Stimulated activated CD8-positive, alpha-beta memory T cell treated with anti-CD3 and anti-CD28 coated beads, Interleukin-2, amount 100 ng/mL, for 1 hour (primary cell): ENCODE data around the gene SNN.

Experiments
- DNase-seq, 2 donors: peaks; one replicate each; pipeline ENCODE4 v3.0.0-alpha.2; 2020; ENCODE audit warnings: low read depth in 2 of 2

Gene SNN

DNA sequence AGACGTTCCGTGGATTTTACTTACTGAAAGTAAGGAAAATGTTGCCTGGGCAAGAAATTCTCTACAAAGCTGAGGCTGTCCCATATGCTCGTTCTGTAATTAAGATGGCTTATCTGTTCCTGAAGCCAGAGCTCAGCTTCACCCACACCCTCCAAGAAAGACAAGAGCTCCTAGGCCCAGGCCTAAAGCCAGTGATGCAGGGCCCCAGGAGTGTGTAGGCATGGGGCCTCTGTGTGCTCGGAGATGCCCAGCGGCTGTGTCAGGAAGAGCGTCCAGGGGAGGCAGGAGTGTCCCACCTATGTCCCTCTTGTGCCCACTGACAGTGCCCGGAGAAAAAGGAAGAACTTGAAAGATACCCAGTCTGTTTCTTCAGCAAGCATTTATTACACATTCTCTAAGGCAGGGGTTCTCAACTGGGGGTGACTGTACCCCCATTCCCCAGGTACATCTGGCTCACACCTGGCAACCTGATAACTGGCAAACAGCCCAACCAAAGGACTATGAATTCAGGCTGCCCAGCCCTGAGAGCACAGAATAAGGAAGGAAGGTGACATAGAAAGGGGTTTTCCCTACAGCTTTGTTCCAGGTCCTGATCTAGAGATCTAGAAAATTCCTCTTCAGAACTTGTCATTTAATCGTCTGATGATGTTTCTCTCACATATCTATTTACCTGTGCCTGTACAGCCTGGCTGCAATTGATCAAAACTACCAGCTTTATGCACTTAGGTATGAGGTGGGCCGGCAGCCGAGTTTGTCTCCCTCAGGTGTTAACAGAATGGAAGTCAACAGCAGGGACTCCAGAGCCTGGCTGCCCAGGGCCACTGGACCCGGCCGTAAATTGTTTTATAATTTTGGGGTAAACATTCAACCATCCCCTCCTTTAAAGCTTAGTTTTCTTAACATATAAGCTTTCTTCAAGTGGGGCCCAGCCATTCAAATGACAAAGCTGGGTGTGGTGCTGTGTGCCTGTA, 12.0 kb downstream of the SNN start:
- DNase-seq, result no peak

DNA sequence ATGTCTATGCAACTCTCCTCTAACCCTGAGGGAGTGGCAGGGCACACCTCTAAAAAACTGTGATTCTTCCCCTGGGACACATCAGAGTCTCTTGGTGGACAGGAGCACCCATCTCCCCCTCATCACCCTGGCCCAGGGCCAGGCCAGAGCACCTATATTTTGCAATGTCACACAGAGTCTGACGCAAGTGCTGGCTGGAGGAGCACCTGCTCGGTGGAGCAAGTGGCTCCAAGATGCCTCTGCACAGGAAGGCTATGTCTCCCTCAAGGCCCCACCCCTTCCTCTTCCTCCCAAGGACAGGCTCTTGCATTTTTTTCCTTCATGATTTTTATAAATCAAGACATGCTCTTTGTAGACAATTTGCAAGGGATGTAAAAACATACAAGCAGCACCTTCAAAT, 13.3 kb downstream of the SNN start:
- DNase-seq, result no peak

DNA sequence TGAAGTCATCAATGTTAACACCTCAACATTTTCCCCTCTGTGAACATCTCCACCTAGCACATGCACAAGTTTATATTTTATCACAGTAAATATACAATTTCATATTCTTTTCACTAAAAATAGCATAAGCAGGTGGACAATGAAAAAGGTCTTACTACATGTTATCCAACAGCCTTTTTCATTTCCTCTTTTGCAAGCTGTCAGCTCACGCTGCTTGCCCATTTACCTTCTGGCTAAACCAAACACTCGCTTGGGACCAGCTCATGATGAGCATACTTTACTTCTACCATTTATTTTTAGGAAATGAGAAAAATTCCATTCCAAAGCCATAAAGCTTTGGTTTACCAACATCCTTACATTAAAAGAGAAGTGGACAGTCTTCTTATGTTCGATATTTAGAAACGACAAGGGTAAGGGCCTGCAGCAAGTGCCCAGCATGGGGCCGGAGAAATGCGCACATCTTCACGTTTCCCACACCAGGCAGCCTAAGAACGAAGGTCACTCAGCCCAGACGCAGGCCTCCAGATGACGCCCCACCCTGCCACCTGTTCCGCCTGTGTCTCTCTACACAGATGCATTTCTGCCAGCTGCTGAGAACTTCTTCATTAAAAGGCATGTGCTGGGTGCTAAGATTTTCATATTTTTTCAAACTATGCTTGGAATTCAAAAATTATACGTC, 13.9 kb downstream of the SNN start:
- DNase-seq, result no peak

DNA sequence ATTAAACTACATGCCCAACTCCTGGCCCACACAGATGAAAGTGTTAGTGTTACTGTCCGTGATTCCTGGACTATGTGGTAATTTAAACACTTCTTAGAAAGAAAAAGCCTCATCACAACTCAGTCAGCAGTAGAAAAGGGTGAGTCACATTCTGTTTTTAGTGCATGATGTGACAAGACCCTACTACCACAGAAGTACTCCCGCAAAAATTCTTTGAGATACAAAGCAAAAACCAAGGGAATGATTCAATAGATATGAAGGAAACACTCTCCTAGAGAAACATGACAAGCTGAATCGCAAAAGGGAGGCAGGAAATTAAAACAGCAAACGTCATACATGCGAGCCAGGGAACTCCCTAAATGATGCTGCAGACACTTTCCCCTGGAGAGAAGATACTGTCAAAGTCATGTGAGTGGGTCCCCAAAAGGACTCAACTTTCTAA, 14.4 kb downstream of the SNN start:
- no peak for DNase-seq

DNA sequence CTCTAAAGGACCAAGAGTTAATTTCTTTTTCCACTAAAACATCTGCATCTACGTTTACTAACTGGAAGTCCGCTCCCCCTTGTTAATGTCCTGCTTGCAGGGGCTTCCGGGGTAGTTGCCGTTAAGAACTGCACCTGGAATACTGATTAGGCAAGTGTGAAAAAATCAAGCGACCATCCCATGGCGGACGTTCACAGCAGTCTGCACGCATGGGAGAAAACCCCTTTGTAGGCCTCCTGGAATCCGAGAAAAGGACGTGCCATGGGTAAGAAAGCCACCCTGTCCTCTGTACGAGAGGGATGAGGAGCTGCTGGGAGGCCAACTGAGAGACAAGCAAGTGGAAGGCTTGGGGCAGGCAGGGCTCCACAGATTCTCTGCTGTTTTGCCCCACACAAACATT, 14.9 kb downstream of the SNN start:
- DNase-seq, result no peak

DNA sequence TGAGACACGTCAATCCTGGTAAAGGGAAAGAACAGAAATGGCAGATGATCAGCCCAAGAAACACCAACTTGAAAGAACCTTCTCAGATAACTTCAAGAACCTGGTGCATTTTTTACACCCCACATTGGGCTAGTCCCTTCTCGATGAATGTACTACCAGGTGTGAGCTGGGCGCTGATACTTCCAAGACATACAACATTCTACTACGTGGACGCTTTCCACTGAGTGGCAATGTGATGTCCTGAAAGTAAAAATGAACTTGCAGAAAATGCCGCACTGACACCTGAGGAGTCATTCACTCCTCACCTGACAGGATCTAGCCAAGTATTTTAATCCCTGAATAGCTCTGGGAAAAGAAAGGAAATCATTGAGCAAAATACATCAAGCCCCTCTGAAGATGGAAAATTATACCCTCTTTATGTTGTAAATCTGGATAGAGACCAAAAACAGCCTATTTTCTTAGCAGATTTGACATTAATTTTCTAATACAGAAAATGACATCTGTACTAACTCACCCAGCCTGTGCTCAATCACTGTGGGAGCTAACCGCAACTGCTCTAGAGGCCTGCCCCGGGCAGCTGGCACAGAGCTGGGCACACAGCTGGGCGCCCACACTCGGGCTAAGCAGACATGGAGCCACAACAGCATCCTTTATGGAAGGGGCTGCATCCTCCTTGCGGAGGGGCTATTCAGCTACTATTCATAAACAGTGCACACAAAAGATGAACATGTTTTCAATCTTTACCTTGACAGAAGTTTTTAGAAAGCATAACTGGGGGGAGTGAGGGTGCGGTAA, 16.2 kb downstream of the SNN start:
- no peak for DNase-seq

DNA sequence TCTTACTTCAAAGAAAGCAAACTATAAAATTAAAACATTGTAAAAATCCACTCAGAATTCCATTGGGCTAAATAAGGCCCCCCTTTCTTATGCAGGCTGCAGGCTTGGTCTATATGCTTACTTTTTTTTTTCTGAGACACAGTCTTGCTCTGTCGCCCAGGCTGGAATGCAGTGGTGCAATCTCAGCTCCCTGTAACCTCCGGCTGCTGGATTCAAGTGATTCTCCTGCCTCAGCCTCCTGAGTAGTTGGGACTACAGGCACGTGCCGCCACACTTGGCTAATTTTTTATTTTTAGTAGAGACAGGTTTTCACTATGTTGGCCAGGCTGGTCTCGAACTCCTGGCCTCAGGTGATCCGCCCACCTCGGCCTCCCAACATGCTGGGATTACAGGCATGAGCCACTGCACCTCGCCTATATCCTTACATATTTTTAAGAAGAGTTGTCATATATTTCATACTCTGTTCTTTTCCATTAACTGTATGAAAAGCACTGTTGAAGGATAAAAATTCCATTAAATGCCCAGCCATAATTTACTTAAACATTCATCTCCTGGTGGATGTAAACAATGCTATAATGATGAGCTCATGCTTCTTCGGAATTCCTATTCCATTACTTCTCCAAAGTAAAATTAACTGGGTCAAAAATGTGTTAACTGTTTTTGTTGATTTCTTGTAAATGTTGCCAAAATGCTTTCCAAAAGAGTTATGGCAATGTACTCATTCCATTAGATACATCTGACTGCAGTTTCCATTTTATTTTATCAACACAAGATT, 17.8 kb downstream of the SNN start:
- DNase-seq, result no peak

DNA sequence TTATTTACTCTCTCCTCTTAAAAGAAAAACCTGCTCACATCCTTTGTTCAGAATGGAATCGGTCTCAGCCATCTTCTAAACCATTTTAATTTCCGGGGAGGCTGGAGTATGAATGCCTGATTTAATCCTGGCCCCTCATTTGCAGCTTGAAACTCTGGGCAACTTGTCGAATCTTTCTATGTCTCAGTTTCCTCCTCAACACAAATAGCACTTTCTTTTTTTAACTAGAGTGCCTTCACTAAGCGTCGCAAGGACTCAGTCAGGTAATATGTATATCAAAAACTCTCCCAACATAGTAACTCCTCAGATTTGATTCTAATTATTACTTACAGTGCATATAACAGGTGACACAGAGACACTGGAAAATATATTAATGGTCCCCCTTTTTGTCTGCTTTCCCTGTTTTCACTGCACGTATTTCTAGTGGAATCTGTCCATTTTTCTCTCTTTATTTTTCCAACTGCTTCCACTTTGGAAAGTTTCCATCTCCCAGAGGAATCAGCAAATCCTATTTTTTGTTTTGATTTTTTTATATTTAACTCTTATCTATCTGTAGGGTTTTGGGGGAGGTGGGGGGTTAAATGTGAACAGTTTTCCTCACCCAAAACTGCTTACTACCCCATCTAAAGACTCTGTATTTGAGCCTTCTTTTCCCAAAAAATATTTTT, 18.6 kb downstream of the SNN start:
- no peak for DNase-seq

DNA sequence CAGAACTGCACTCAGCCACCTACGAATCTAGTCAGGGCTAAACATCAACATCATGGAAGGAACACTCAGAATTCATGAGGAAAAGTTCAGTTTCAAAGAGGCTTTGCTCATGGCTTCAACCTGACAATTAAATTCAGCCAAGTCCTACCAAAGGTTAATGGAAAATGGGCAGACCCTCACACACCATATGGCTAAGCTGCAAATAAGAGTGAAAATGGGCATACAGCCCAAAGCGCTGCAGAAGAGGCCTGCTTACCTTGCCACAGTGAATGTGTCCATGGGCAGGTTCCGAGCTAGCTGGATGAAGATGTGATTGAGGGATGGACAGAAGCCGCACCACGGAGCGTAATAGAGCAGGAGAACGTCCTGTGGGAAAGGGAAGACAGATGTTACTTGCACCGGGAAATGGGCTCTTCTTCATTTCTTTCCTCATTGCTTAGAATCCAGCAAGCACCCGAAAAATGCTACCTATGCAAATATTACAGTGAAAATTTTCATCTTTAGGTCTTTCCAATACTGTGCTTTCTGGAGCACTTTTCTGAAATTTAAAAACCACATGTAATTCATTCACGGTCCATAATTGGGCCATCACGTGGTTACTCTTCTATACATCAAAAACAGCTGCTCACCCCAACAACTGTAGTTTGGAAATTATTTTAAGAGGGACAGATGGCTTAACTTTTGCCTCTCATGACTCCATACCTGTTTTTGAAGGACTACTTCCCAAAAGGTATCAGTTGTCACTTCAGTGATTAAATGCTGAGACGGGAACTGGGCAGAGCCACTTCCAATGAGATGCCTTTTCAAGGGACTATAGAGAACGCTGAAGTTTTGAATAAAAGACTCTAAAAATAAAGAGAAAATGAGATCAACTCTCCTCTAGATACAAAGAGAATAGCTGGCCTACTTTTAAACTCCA, 19.6 kb downstream of the SNN start:
- no peak for DNase-seq

DNA sequence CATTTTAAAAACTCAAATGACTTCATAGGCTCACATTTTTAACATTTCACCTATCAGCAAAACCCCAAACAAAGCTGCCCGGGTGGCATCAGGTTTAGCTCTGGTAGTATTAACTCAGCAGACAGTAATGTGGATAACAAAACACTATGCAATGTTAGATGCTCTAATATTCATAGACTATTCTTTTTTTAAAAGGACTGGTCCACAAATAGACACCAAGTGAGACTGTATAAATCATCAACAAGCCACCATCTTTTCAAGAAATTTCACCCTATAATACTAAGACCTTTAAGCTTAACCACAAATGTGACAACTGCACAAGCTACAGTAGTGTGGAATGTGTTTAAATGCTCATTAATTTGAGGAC, 20.2 kb downstream of the SNN start:
- DNase-seq, result no peak

DNA sequence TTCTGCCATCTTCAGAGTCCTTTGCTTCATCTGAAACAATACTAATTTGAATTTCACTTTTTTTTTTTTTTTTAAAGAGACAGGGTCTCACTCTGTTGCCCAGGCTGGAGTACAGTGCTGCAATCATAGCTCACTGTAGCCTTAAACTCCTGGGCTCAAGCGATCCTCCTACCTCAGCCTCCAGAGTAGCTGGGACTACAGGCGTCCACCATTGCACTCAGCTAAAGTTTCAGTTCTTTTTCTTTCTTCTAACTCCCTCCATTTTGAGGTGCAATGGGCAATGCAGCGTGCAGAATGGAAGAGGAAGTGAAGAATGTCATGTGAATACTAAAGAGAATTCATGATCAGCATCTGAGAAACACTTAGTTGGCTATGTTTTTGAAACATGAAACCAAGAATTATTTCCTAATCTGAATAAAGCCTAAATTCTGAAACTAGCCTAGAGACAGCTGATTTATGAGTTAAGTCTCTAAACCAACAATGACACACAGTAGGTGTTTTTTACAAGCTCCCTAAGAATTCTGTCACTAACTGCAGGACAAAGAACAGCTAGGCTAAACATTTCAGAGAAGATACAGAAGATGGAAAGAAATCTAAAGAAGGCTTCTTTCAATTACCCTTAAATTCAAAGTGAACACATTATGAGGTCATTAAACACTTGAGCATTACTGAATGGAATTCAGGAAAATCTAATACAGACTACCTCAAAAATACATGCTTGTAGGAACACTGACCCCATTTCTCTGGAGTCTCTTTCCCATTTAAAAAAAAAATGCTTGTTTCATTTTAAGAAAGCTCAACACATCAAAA, 21.0 kb downstream of the SNN start:
- DNase-seq, result no peak

DNA sequence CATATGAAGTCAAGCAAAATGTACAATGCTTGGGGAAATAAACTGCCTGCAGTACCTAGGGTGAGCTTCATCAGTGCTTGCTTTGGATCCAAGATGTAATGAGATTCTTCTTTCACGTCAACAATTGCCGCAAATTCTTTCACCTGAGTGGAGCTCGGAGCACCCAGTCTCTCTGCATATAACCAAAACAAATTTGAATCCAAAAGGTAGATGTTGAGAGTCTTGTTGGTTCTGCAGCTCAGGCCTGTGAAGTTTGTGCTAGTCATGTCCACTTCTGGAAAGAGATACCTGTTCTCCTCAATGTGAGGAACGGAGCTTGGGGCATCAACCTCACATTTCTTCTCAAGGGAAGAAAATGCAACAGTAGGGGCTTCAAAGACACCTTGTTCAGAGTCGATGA, 23.0 kb downstream of the SNN start:
- no peak for DNase-seq

DNA sequence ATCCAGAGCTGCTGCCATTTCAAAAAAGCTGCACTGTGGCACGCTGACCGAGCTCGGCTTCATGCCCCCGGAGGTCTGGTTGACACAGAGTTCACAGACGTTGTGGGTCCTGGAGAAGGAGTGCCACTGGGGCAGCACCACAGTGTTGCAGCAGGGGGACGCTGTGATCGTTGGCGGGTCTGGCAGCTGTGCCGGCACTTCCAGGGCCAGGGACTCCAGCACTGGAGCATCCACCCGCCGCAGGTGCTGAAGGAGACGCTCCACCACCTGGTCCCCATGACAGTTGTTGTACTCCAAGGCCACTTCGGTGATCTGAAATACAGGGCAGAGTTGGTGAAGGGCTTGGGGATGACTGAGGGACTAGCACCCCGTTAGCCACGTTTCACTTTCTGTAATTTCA, 23.5 kb downstream of the SNN start:
- no peak for DNase-seq

DNA sequence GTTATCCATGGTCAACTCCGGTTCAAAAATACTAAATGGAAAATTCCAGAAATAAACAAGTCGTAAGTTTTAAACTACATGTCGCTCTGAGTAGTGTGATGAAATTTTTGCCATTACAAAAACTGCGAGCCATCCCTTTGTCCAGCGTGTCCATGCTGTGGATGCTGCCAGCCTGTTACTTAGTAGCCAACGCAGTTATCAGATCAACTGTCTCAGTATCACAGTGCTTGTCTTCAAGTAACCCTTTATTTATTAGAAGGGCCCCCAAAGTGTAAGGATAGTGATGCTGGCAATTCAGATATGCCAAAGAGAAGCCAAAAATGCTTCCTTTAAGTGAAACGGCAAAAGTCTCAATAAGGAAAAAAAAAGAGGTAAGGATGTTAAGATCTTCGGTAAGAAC, 23.9 kb downstream of the SNN start:
- DNase-seq, result no peak

DNA sequence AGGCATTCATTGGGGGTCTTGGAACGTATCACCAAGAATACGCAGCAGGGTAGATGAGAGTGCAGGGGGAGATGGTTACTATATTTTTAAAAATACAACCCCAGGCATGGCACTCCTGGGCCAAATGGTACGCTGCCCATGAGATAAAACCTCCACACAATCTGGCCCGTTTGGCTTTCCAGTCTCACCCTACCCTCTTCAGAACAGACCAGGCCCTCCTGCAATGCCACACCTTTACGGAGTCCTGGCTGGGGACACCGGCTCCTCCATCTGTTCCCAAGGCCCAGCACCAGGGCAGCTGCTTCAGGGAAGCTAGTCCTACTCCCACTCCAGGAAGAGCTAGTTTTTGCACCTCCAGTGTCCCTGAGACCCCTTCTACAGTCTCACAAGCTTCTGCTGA, 24.4 kb downstream of the SNN start:
- no peak for DNase-seq

DNA sequence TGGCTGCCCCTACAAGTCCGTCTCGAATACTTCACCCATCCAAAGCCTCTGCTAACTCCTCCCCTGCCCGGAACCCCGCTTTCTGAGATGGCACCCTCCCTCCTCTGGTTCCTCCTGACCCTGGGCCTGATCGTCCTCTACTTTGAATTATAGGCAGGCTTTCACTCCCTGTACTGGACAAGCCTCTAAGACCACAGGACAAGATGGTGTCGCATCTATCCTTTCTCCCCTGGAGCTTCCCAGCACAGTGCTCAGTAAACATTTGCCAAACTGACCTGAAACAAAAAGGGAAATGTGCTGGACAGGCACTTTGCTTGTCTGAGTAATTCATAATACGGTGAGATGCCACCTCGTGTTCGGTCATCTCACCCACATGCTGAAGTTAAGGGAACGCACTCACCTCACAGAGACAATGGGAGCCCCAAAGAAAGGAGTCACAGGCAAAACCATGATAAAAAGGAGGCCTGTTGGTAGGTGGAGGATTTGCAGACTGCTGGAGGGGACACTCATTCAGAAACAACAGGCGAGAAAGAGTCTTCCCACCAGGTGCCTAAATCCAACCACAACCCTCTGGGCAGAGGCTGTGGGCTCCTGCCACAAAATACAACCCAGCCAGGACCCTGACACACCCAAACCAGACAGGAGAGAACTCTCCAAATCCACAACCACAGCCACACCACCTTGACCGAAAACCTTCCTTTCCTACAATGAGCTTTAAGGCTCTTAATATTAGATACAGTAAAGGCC, 28.2 kb downstream of the SNN start:
- no peak for DNase-seq

DNA sequence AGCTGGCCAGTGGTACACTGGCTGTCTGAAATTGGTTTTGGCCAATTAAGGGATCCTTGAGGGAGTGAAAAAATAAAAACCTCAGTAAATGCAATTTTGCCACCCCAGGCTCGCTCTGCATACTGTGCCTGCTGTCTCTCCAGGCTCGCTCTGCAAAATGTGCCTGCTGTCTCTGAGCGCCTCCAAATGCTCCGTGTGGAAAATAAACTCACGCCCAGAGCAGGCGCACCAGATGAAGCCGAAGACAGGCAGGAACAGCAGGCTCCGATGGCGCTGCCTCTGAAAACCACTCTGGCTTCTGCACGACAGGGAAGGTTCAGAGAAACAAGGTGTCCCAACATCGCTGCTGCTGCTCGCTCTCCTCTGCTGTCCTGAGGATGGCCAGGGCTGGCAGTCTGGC, 29.1 kb downstream of the SNN start:
- DNase-seq, result no peak

DNA sequence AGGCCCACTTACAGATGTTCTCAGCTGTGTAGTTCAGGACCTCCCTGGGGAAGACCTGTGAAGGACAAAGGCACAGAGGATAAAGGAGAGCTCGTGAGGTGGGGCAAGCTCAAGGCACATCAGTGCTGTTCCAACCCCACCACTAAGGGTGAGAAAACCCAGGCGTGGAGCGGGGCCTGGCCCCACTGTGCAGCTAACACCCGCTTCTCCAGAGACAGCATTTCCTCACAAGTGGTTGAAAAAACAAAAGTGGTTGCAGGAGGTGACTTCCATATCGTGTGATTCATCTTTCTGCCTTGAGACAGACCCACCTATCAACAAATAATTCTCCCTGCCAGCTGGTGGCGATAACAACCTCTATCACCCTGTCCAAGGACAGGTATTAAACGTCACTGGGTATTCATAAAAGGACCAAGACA, 30.0 kb downstream of the SNN start:
- no peak for DNase-seq
